GM06990 (cell line): ENCODE data around the gene SLC29A3.

ENCODE experiments used
- DNase-seq: peaks from one replicate; pipeline ENCODE4 v3.0.0-alpha.2; 2011; ENCODE audit not compliant: insufficient read length; ENCODE audit errors: extremely low read depth
- H3K27me3 ChIP-seq: replicated peaks from 2 replicates; pipeline ENCODE4 v1.6.0; 2011; ENCODE audit warnings: low read length; ENCODE audit not compliant: control insufficient read depth, insufficient read depth
- H3K36me3 ChIP-seq: 2 replicates; pipeline ENCODE4 v1.5.1; 2011; ENCODE audit warnings: low read length; ENCODE audit not compliant: control insufficient read depth, insufficient read depth
- H3K4me3 ChIP-seq: replicated peaks from 2 replicates; pipeline ENCODE4 v1.5.1; 2011; ENCODE audit warnings: low read depth, mild to moderate bottlenecking, control low read depth, low read length
- TF ChIP-seq, protein P1 (sequence below): IDR thresholded peaks from 2 replicates; pipeline ENCODE4 v1.5.1; 2011; ENCODE audit warnings: low read length, control low read depth, mild to moderate bottlenecking, inconsistent platforms; ENCODE audit not compliant: insufficient read depth, poor library complexity, severe bottlenecking

The SLC29A3 gene

DNA sequence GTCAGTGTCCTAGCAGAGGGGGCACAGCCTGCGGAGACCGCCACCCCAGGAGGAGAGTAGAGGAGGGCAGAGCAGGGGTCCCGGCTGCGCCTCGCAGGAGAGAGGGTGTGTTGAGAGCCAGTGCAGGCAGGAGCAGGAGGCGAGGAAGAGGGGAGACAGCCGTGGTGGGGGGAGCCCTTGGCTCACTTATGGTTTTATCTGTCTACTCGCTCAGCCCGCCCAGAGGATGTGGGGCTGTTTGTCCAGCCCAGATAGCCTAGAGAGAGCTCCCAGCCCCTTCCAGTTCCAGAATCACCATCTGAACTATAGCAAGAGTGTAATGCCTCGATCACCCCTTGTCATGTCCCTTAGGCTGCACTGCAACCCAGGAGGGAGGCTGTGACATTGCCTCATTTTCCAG lies 26.6 kb downstream of the SLC29A3 start:
- no peak overlapping the region for H3K4me3 ChIP-seq
- no peaks in the 10 kb centered on the region for H3K27me3 ChIP-seq
- TF ChIP-seq, protein P1, sequence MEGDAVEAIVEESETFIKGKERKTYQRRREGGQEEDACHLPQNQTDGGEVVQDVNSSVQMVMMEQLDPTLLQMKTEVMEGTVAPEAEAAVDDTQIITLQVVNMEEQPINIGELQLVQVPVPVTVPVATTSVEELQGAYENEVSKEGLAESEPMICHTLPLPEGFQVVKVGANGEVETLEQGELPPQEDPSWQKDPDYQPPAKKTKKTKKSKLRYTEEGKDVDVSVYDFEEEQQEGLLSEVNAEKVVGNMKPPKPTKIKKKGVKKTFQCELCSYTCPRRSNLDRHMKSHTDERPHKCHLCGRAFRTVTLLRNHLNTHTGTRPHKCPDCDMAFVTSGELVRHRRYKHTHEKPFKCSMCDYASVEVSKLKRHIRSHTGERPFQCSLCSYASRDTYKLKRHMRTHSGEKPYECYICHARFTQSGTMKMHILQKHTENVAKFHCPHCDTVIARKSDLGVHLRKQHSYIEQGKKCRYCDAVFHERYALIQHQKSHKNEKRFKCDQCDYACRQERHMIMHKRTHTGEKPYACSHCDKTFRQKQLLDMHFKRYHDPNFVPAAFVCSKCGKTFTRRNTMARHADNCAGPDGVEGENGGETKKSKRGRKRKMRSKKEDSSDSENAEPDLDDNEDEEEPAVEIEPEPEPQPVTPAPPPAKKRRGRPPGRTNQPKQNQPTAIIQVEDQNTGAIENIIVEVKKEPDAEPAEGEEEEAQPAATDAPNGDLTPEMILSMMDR: no peak
- no peaks in the 10 kb centered on the region for H3K36me3 ChIP-seq
- no peak for DNase-seq

DNA sequence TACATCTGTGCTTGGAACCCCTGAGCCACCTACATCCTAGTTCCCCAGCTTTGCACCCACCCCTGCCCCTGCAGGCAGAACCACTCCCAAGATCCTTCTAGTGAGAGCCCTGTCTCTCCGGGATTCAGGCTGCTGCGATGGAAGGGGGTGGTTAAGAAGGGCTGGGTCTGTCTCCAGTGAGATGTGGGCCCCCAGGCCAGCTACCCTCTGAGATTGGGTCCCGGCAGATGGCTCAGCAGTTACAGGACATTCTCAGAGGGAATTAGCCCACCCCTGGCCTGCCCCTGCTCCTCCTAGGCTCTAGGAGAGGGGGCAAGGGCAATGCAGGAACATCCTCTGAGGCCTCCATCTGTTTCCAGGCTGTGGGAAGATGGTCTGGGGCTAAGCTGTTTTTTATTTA lies 27.7 kb downstream of the SLC29A3 start:
- no peak for DNase-seq
- Histone ChIP-seq H3K4me3 (no peak overlapping the region), H3K36me3 (no peaks in the 10 kb centered on the region), H3K27me3 (no peaks in the 10 kb centered on the region)
- TF ChIP-seq, protein P1: no peak

DNA sequence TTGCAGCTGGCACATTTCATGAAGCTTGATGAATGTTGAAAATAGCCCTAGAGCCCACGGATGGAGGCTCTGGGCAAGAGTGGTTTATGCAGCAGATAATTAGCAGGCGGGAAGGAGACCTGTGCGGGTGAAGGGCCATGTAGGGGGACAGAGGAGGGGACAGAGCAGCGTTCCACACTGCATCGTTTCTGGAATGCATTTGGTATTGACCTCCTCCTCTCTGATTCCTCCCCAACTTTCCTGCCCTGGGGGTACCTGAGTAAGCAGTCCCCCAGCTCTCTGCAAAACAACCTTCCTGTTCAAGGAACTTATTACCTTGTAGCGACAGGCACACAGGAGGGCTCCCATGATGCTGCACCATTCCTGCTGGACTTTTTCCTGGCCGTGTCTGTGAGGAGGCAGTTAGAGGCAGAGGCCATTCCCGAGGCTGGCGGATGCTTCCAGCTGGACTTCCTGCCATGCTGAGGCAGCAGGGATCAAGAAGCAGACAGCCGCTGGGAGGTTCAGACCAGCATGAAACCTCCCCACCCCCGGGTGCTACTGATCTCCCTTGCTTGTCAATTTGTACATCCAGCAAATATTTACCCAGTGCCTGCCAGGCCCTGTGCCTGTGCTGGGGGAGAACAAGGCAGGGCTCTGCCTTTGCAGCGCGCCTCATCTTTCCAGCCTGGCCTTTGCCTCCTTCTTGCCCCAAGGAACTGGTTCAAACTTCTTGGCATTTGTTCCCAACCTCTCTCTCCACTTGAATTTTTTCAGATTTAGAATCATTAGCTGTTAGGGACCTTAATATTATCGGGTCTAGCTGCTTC lies 28.7 kb downstream of the SLC29A3 start:
- no peaks in the 10 kb centered on the region for H3K36me3 ChIP-seq
- no peak overlapping the region for H3K4me3 ChIP-seq
- no peak for DNase-seq
- TF ChIP-seq, protein P1: no peak
- H3K27me3 ChIP-seq: no peaks in the 10 kb centered on the region

DNA sequence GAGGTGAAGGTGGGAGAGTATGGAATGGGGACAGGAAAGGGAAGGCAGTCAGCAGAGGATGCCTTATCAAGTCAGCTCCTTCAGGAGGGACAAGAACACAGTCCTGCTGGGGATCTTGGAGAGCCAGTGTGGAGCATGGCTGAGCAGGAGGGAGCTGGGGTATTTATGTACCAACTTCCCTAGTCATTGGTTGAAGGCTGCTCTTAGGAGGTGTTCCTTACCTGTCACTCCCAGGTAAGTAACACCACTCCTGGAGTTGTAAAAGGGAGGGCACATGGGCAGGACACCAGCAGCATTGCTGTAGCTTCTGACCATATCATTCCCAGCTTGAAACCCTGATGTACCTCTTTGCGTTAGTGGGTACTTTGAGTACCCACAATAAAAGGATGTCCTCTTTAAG lies 29.8 kb downstream of the SLC29A3 start:
- H3K27me3 ChIP-seq: no peaks in the 10 kb centered on the region
- DNase-seq: no peak
- TF ChIP-seq, protein P1: no peak

DNA sequence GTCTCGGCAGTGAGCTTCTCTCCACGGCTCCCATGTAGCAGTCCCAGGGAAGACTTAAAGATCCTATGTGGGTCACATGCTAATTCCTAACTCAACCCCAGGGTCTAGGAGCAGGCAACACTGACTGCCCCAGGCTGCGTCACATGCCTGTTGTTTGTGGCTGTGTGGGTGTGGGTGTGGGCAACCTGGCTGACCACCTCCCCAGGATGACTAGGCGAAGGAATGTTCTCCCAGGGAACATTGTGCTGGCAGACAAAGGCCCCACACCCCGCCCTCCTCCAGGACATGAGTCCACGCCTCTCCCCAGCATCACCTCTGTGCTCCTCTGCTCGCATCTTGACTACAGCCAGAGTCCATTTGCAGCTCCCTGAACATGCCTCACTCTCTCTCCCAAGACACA lies 30.3 kb downstream of the SLC29A3 start:
- Histone ChIP-seq H3K36me3 (no peaks in the 10 kb centered on the region), H3K4me3 (no peak overlapping the region), H3K27me3 (no peaks in the 10 kb centered on the region)
- TF ChIP-seq, protein P1: no peak
- no peak for DNase-seq

More for the DNA sequence above, 29.8 kb downstream of the SLC29A3 start:
- Histone ChIP-seq H3K36me3 (no peaks in the 10 kb centered on the region), H3K4me3 (no peak overlapping the region)
